Uterus (tissue), 2 donors: ENCODE measurements around the gene CYS1.

Experiments
- CTCF ChIP-seq, 4 experiments: fragments of 200-600 bp in 2 of 4; fragments of 450-650 bp in 2 of 4; sonication (generic) in 2 of 4; IDR thresholded peaks; one replicate each; pipeline ENCODE4 v1.5.1; 2016 to 2019; ENCODE audit warnings: antibody characterized with exemption in 4 of 4, mild to moderate bottlenecking in 2 of 4, moderate library complexity in 1 of 4
- POLR2A ChIP-seq, 2 donors: fragments of 450-650 bp; IDR thresholded peaks; one replicate each; pipeline ENCODE4 v1.6.1; 2016; ENCODE audit warnings: antibody characterized with exemption in 2 of 2, mild to moderate bottlenecking in 1 of 2, moderate library complexity in 1 of 2

GRCh38 chr2:10128420-10128819, 48.2 kb upstream of the CYS1 start:
- TF ChIP-seq CTCF (IDR thresholded peaks at IDR 0.05) (no peak), POLR2A (IDR thresholded peaks at IDR 0.05) (no peak)
